GM23338 (cell line): Measurements from ENCODE around the gene OASL. TPM values are rescaled to one million over a fixed set of nuclear protein-coding genes. Genes with fewer than 3 reads are reported as not detected.

Experiments
- ATAC-seq: fragments of 200-7000 bp; cut with Tn5 transposase; 3 replicates; pipeline ENCODE4 v1.9.1; 2020
- DNase-seq: peaks from one replicate; pipeline ENCODE4 v3.0.0-alpha.2; 2015; ENCODE audit warnings: low spot score
- H2AFZ ChIP-seq: fragments of 200-600 bp; sonication (generic); 2 replicates; pipeline ENCODE4 v1.8.0; 2016; ENCODE audit warnings: antibody characterized with exemption, mild to moderate bottlenecking, moderate library complexity
- H3F3A ChIP-seq: fragments of 200-600 bp; sonication (generic); replicated peaks from 2 replicates; pipeline ENCODE4 v1.8.0; 2017; ENCODE audit warnings: antibody characterized with exemption, mixed run types, low read depth
- H3K27ac ChIP-seq: fragments of 200-600 bp; sonication (generic); 2 replicates; pipeline ENCODE4 v1.6.1; 2016; ENCODE audit warnings: low read depth
- H3K27me3 ChIP-seq: fragments of 200-600 bp; sonication (generic); 2 replicates; pipeline ENCODE4 v1.8.0; 2016; ENCODE audit warnings: mild to moderate bottlenecking, mixed run types, moderate library complexity; ENCODE audit not compliant: insufficient read depth
- H3K36me3 ChIP-seq: fragments of 200-600 bp; sonication (generic); 2 replicates; pipeline ENCODE4 v1.8.0; 2016; ENCODE audit warnings: mild to moderate bottlenecking; ENCODE audit not compliant: insufficient read depth
- H3K4me1 ChIP-seq: fragments of 200-600 bp; sonication (generic); 2 replicates; pipeline ENCODE4 v1.8.0; 2016; ENCODE audit warnings: mild to moderate bottlenecking, moderate library complexity; ENCODE audit not compliant: insufficient read depth
- H3K4me2 ChIP-seq: fragments of 200-600 bp; sonication (generic); 2 replicates; pipeline ENCODE4 v1.7.1; 2017; ENCODE audit warnings: mixed run types
- H3K4me3 ChIP-seq: fragments of 200-600 bp; sonication (generic); 2 replicates; pipeline ENCODE4 v1.6.1; 2016; ENCODE audit warnings: mixed run types
- H3K79me2 ChIP-seq: fragments of 200-600 bp; sonication (generic); replicated peaks from 2 replicates; pipeline ENCODE4 v1.8.0; 2017; ENCODE audit warnings: mild to moderate bottlenecking; ENCODE audit not compliant: insufficient read depth
- H3K9me2 ChIP-seq: fragments of 200-600 bp; sonication (generic); 2 replicates; pipeline ENCODE4 v1.8.0; 2017; ENCODE audit not compliant: insufficient read depth
- H4K20me1 ChIP-seq: fragments of 200-600 bp; sonication (generic); replicated peaks from 2 replicates; pipeline ENCODE4 v1.8.0; 2017; ENCODE audit warnings: mild to moderate bottlenecking; ENCODE audit not compliant: insufficient read depth
- H3K27ac Mint-ChIP-seq: 2 replicates; pipeline ENCODE4 v1.8.0; 2020; ENCODE audit warnings: inconsistent platforms, mild to moderate bottlenecking, moderate library complexity, mixed read lengths
- H3K27me3 Mint-ChIP-seq: 3 replicates; pipeline ENCODE4 v1.8.0; 2022; ENCODE audit warnings: low read depth, mild to moderate bottlenecking, moderate library complexity, mixed read lengths, inconsistent platforms; ENCODE audit not compliant: insufficient read depth, poor library complexity
- H3K36me3 Mint-ChIP-seq: 3 replicates; pipeline ENCODE4 v1.8.0; 2021; ENCODE audit warnings: low read depth, mild to moderate bottlenecking, inconsistent platforms, moderate library complexity, mixed read lengths
- H3K4me1 Mint-ChIP-seq: 3 replicates; pipeline ENCODE4 v1.8.0; 2020; ENCODE audit warnings: mild to moderate bottlenecking, inconsistent platforms, mixed read lengths
- H3K4me3 Mint-ChIP-seq: 3 replicates; pipeline ENCODE4 v1.8.0; 2021; ENCODE audit warnings: moderate library complexity, mild to moderate bottlenecking, inconsistent platforms, mixed read lengths
- H3K9me3 Mint-ChIP-seq: 3 replicates; pipeline ENCODE4 v1.8.0; 2020; ENCODE audit warnings: moderate library complexity, mild to moderate bottlenecking, inconsistent platforms, mixed read lengths
- CREB1 ChIP-seq: fragments of 250-450 bp; sonication (Bioruptor Pico); IDR thresholded peaks from 2 replicates; pipeline ENCODE4 v1.5.0; 2020; ENCODE audit warnings: low read depth, mild to moderate bottlenecking, moderate library complexity
- EZH2 ChIP-seq: fragments of 200-600 bp; sonication (generic); IDR thresholded peaks from one replicate; pipeline ENCODE4 v1.8.0; 2017; ENCODE audit warnings: antibody characterized with exemption, mild to moderate bottlenecking, low read depth; ENCODE audit not compliant: unreplicated experiment
- EZH2phosphoT487 ChIP-seq: fragments of 200-600 bp; sonication (generic); IDR thresholded peaks from one replicate; pipeline ENCODE4 v1.8.1; 2018; ENCODE audit warnings: antibody characterized with exemption; ENCODE audit not compliant: unreplicated experiment
- JUNB ChIP-seq: IDR thresholded peaks from one replicate; pipeline ENCODE4 v1.6.1; 2016; ENCODE audit warnings: antibody characterized with exemption; ENCODE audit not compliant: unreplicated experiment
- NANOG ChIP-seq: IDR thresholded peaks from 2 replicates; pipeline ENCODE4 v1.6.1; 2016; ENCODE audit warnings: antibody characterized with exemption, borderline replicate concordance
- POLR2AphosphoS5 ChIP-seq: IDR thresholded peaks from 2 replicates; pipeline ENCODE4 v1.6.1; 2016; ENCODE audit warnings: antibody characterized with exemption, low read depth
- STAT1 ChIP-seq: IDR thresholded peaks from one replicate; pipeline ENCODE4 v1.6.1; 2016; ENCODE audit warnings: antibody characterized with exemption; ENCODE audit not compliant: unreplicated experiment
- ZNF114 ChIP-seq: fragments of 250-450 bp; sonication (Bioruptor Pico); IDR thresholded peaks from 2 replicates; pipeline ENCODE4 v1.5.0; 2020; ENCODE audit warnings: mild to moderate bottlenecking, moderate library complexity
- ZNF331 ChIP-seq: fragments of 250-450 bp; sonication (Bioruptor Pico); IDR thresholded peaks from 2 replicates; pipeline ENCODE4 v1.5.0; 2020; ENCODE audit warnings: low read depth, mild to moderate bottlenecking, moderate library complexity
- polyA plus RNA-seq: library from polyadenylated mRNA; unstranded; fragments of >200 nt; fragmentation: Nextera tagmentation; extraction: Ambion mirVana; gene quantifications from 2 replicates; pipeline ENCODE4 v1.2.1, GENCODE V29; 2016
- total RNA-seq: library from RNA; depleted of rRNA; stranded (reverse); fragments of >200 nt; shearing (Covaris generic); gene quantifications from 2 replicates; pipeline ENCODE4 v1.2.3, GENCODE V29; 2014
- TF ChIP-seq, protein P1 (sequence below): IDR thresholded peaks from one replicate; pipeline ENCODE4 v1.6.1; 2018; ENCODE audit warnings: antibody characterized with exemption; ENCODE audit not compliant: unreplicated experiment
- TF ChIP-seq, protein P2 (sequence below), 2 experiments: fragments of 200-600 bp in 1 of 2; sonication (generic) in 1 of 2; conservative IDR thresholded peaks; 2 replicates each; pipeline versions ENCODE4 v1.5.1 to v1.6.1; 2016 to 2017; ENCODE audit warnings: antibody characterized with exemption in 2 of 2, low read depth in 2 of 2, mild to moderate bottlenecking in 2 of 2, moderate library complexity in 1 of 2
- TF ChIP-seq, protein P3 (sequence below): IDR thresholded peaks from 2 replicates; pipeline ENCODE4 v1.6.1; 2016; ENCODE audit warnings: antibody characterized with exemption
- TF ChIP-seq, protein P4 (sequence below): fragments of 250-450 bp; sonication (Bioruptor Pico); IDR thresholded peaks from 2 replicates; pipeline ENCODE4 v1.5.0; 2020; ENCODE audit warnings: mild to moderate bottlenecking, moderate library complexity

Gene OASL
- total and polyA plus RNA-seq, 2 experiments from 2014 or later, result not detected

DNA sequence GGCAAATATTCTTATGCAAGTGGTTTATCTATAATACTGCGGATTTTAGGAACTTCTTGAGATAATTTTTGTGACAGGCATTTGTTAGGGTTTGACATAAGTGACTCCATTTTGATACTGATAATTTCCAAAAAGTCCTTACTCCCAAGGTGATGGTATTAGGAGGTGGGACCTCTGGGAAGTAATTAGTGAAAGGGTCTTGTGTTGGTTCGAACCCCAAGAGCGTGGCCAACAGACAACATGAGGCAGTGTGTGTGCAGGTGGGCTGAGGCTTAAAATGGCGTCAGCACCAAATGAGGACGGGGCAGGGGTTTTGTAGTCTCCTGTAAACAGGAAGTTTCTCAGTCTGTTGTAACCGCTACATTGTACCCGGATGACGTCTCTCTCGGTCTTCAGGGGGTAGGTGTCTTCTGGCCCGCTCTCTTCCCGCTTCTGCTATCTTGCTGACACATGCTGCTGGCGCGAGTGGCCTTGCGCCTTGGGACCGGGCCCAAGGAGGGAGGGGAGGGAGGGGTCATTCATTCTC is 21.0 kb downstream of the OASL start:
- DNase-seq (no peak), ATAC-seq (no peak)
- no peak overlapping the region for H3K4me2 ChIP-seq
- peaks cover 2% of the 10 kb centered on the region for H3K27me3 Mint-ChIP-seq
- H3K4me1 Mint-ChIP-seq, result peaks cover 7% of the 10 kb centered on the region; the same call in 2 of the 3 replicates
- peaks cover 7% of the 10 kb centered on the region; the same call in 1 of the 2 replicates for H4K20me1 ChIP-seq
- H3K4me3 Mint-ChIP-seq, result no peak overlapping the region
- no peaks in the 10 kb centered on the region for H3F3A ChIP-seq
- no peaks in the 10 kb centered on the region for H3K36me3 Mint-ChIP-seq
- peaks cover 28% of the 10 kb centered on the region for H3K79me2 ChIP-seq
- H3K27ac Mint-ChIP-seq, result no peak overlapping the region
- no peak overlapping the region for H2AFZ ChIP-seq
- peaks cover 9% of the 10 kb centered on the region for H3K4me1 ChIP-seq
- H3K9me3 Mint-ChIP-seq, result no peaks in the 10 kb centered on the region
- H3K27me3 ChIP-seq, result no peaks in the 10 kb centered on the region
- H3K36me3 ChIP-seq, result no peaks in the 10 kb centered on the region
- TF ChIP-seq NANOG (no peak), ZNF331 (CRISPR knock-in tag) (no peak), EZH2phosphoT487 (no peak), EZH2 (no peak), ZNF114 (no peak), STAT1 (no peak), POLR2AphosphoS5 (no peak), CREB1 (CRISPR knock-in tag) (no peak), JUNB (no peak)
- TF ChIP-seq, protein P1, sequence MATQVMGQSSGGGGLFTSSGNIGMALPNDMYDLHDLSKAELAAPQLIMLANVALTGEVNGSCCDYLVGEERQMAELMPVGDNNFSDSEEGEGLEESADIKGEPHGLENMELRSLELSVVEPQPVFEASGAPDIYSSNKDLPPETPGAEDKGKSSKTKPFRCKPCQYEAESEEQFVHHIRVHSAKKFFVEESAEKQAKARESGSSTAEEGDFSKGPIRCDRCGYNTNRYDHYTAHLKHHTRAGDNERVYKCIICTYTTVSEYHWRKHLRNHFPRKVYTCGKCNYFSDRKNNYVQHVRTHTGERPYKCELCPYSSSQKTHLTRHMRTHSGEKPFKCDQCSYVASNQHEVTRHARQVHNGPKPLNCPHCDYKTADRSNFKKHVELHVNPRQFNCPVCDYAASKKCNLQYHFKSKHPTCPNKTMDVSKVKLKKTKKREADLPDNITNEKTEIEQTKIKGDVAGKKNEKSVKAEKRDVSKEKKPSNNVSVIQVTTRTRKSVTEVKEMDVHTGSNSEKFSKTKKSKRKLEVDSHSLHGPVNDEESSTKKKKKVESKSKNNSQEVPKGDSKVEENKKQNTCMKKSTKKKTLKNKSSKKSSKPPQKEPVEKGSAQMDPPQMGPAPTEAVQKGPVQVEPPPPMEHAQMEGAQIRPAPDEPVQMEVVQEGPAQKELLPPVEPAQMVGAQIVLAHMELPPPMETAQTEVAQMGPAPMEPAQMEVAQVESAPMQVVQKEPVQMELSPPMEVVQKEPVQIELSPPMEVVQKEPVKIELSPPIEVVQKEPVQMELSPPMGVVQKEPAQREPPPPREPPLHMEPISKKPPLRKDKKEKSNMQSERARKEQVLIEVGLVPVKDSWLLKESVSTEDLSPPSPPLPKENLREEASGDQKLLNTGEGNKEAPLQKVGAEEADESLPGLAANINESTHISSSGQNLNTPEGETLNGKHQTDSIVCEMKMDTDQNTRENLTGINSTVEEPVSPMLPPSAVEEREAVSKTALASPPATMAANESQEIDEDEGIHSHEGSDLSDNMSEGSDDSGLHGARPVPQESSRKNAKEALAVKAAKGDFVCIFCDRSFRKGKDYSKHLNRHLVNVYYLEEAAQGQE, result no peak
- TF ChIP-seq, protein P2, sequence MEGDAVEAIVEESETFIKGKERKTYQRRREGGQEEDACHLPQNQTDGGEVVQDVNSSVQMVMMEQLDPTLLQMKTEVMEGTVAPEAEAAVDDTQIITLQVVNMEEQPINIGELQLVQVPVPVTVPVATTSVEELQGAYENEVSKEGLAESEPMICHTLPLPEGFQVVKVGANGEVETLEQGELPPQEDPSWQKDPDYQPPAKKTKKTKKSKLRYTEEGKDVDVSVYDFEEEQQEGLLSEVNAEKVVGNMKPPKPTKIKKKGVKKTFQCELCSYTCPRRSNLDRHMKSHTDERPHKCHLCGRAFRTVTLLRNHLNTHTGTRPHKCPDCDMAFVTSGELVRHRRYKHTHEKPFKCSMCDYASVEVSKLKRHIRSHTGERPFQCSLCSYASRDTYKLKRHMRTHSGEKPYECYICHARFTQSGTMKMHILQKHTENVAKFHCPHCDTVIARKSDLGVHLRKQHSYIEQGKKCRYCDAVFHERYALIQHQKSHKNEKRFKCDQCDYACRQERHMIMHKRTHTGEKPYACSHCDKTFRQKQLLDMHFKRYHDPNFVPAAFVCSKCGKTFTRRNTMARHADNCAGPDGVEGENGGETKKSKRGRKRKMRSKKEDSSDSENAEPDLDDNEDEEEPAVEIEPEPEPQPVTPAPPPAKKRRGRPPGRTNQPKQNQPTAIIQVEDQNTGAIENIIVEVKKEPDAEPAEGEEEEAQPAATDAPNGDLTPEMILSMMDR (conservative IDR thresholded peaks at IDR 0.05; ENCODE audit: low read depth in 2 of 2), result no peak
- TF ChIP-seq, protein P3, sequence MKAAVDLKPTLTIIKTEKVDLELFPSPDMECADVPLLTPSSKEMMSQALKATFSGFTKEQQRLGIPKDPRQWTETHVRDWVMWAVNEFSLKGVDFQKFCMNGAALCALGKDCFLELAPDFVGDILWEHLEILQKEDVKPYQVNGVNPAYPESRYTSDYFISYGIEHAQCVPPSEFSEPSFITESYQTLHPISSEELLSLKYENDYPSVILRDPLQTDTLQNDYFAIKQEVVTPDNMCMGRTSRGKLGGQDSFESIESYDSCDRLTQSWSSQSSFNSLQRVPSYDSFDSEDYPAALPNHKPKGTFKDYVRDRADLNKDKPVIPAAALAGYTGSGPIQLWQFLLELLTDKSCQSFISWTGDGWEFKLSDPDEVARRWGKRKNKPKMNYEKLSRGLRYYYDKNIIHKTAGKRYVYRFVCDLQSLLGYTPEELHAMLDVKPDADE, result no peak
- TF ChIP-seq, protein P4, sequence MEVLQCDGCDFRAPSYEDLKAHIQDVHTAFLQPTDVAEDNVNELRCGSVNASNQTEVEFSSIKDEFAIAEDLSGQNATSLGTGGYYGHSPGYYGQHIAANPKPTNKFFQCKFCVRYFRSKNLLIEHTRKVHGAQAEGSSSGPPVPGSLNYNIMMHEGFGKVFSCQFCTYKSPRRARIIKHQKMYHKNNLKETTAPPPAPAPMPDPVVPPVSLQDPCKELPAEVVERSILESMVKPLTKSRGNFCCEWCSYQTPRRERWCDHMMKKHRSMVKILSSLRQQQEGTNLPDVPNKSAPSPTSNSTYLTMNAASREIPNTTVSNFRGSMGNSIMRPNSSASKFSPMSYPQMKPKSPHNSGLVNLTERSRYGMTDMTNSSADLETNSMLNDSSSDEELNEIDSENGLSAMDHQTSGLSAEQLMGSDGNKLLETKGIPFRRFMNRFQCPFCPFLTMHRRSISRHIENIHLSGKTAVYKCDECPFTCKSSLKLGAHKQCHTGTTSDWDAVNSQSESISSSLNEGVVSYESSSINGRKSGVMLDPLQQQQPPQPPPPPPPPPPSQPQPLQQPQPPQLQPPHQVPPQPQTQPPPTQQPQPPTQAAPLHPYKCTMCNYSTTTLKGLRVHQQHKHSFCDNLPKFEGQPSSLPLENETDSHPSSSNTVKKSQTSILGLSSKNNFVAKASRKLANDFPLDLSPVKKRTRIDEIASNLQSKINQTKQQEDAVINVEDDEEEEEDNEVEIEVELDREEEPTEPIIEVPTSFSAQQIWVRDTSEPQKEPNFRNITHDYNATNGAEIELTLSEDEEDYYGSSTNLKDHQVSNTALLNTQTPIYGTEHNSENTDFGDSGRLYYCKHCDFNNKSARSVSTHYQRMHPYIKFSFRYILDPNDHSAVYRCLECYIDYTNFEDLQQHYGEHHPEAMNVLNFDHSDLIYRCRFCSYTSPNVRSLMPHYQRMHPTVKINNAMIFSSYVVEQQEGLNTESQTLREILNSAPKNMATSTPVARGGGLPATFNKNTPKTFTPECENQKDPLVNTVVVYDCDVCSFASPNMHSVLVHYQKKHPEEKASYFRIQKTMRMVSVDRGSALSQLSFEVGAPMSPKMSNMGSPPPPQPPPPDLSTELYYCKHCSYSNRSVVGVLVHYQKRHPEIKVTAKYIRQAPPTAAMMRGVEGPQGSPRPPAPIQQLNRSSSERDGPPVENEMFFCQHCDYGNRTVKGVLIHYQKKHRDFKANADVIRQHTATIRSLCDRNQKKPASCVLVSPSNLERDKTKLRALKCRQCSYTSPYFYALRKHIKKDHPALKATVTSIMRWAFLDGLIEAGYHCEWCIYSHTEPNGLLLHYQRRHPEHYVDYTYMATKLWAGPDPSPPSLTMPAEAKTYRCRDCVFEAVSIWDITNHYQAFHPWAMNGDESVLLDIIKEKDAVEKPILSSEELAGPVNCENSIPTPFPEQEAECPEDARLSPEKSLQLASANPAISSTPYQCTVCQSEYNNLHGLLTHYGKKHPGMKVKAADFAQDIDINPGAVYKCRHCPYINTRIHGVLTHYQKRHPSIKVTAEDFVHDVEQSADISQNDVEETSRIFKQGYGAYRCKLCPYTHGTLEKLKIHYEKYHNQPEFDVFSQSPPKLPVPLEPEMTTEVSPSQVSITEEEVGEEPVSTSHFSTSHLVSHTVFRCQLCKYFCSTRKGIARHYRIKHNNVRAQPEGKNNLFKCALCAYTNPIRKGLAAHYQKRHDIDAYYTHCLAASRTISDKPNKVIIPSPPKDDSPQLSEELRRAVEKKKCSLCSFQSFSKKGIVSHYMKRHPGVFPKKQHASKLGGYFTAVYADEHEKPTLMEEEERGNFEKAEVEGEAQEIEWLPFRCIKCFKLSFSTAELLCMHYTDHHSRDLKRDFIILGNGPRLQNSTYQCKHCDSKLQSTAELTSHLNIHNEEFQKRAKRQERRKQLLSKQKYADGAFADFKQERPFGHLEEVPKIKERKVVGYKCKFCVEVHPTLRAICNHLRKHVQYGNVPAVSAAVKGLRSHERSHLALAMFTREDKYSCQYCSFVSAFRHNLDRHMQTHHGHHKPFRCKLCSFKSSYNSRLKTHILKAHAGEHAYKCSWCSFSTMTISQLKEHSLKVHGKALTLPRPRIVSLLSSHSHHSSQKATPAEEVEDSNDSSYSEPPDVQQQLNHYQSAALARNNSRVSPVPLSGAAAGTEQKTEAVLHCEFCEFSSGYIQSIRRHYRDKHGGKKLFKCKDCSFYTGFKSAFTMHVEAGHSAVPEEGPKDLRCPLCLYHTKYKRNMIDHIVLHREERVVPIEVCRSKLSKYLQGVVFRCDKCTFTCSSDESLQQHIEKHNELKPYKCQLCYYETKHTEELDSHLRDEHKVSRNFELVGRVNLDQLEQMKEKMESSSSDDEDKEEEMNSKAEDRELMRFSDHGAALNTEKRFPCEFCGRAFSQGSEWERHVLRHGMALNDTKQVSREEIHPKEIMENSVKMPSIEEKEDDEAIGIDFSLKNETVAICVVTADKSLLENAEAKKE (CRISPR knock-in tag), result no peak
- H3K27ac ChIP-seq, result no peak overlapping the region
- H3K4me3 ChIP-seq, result no peak overlapping the region
- no peaks in the 10 kb centered on the region; the same call in 1 of the 2 replicates for H3K9me2 ChIP-seq
